GM13977 (cell line): ENCODE measurements around the gene SULF2.

ENCODE experiments used
- DNase-seq: peaks from one replicate; pipeline ENCODE4 v3.0.0; 2012; ENCODE audit warnings: low spot score
- in situ Hi-C: fragments of 300-500 bp; cut with MboI; formaldehyde crosslinking; loops from one replicate; pipeline ENCODE4 v1.12.0; 2022; ENCODE audit warnings: low sequenced_read_pairs, low pct_unique_long_range_greater_than_20kb, mixed read lengths, inconsistent platforms; ENCODE audit not compliant: unreplicated experiment
- TF ChIP-seq, protein P1 (sequence below): IDR thresholded peaks from 2 replicates; pipeline ENCODE4 v1.5.1; 2012; ENCODE audit warnings: mild to moderate bottlenecking, control low read depth; ENCODE audit not compliant: insufficient read depth; ENCODE audit errors: extremely low read depth, missing control alignments

The SULF2 gene

DNA sequence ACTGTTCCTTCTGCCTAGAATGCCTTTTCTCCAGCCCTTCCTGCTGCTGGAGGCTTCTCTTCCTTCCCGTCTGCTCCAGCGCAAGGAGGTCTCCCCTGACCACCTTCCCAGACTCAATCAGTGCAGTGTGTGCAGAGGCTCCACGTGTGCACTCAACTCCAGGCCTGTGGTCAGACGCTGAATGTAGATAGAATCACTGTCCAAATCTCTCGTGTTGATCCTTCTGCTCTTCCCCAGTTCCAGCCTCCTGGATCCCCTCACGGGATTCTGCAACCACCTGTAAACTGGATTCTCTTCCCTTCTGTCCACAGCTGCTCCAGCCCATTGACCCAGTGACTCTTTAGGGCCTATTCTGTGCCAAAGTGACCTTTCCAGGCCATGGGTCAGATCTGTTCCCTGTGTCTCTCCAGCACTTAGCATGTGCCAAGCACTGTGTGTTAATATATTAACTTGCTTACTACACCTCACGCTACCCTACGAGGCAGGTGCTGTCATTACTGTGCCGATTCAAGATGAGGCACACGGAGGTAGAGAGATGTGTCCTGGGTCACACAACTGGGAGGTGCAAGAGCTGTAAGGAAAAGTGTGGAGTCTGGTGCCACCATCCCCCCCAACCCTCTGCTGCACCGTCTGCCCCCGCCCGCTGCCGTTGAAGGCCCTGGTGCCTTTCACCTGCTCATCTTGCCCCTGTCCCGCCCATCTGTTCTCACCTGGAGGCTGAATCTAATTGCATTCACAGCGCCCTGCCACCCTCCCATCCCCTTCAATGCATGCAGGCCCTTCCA is 112.2 kb downstream of the SULF2 start:
- in situ Hi-C loops = no loop called here
- DNase-seq = no peak
- TF ChIP-seq, protein P1, sequence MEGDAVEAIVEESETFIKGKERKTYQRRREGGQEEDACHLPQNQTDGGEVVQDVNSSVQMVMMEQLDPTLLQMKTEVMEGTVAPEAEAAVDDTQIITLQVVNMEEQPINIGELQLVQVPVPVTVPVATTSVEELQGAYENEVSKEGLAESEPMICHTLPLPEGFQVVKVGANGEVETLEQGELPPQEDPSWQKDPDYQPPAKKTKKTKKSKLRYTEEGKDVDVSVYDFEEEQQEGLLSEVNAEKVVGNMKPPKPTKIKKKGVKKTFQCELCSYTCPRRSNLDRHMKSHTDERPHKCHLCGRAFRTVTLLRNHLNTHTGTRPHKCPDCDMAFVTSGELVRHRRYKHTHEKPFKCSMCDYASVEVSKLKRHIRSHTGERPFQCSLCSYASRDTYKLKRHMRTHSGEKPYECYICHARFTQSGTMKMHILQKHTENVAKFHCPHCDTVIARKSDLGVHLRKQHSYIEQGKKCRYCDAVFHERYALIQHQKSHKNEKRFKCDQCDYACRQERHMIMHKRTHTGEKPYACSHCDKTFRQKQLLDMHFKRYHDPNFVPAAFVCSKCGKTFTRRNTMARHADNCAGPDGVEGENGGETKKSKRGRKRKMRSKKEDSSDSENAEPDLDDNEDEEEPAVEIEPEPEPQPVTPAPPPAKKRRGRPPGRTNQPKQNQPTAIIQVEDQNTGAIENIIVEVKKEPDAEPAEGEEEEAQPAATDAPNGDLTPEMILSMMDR = no peak

DNA sequence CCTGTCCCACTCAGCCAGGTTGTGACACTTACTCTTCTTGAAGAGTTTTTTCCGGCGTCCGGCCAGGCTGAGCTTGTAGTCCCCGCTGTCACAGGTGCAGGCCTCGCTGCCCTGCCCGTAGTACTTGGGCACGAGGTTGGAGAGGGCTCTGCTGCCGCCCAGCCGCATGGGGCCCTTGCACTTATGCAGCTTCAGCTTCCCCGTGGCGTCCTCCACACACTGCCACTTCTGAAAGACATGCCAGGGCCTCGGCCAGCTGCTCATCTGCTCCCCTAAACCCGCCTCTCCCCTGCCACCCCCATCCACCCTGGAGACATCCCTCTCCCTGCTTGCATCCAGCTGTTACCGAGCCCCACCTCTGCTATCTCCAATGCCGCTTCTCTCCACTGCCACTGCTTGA is 113.1 kb downstream of the SULF2 start:
- in situ Hi-C loops = no loop called here
- TF ChIP-seq, protein P1 = no peak
- no peak for DNase-seq

GRCh38 chr20:47670913-47671312 is 114.4 kb downstream of the SULF2 start:
- DNase-seq = no peak
- TF ChIP-seq, protein P1 = no peak
- in situ Hi-C loops = no loop called here

GRCh38 chr20:47669927-47670890 is 115.1 kb downstream of the SULF2 start:
- DNase-seq = no peak
- TF ChIP-seq, protein P1 = no peak
- in situ Hi-C loops = no loop called here

DNA sequence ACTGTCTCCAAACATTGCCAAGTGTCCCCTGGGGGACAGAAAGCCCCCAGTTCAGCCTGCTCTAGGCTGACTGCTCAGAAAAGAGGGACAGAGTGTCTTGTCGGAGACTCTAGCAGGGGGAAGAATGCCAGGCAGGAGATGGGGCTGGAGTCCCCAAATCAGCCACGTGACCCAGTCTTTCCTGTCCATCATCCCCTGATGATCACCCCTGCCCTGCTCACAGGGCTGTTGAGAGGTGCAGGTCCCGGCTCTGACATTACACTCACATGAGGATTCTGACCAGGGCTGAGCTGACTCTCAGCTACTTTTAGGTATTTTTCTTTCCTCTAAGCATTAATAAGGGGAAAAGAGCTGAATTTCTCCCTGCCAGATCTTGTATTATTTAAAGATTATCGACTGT is 115.8 kb downstream of the SULF2 start:
- DNase-seq = no peak
- in situ Hi-C loops = no loop called here
- TF ChIP-seq, protein P1 = no peak

DNA sequence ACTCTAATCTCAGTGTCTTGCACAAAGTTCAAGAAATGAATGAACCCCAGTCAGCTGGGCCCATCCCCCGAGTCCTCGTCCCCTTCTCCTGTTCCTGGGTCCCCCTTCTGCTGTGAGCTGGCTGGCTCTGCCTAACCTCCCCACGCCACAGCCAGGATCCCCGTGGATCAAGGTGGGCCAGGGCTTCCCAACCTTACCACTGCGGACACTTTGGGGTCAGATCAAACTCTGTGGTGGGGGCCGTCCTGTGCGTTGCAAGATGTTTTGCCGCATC is 116.2 kb downstream of the SULF2 start:
- in situ Hi-C loops = no loop called here
- TF ChIP-seq, protein P1 = no peak
- no peak for DNase-seq
